ENCODE data around the gene XRCC1.
"Not testable (repeated sequence)": the region's sequence is repeated elsewhere in the genome, so short reads cannot be mapped to it uniquely, and the experiment has no call there.

Gene XRCC1

GRCh38 chr19:43605875-43606568 lies 30.7 kb upstream of the XRCC1 start:
- in situ Hi-C loops (cut with MboI; ENCODE audit: low sequenced_read_pairs) = no loop called here

- in situ Hi-C loops (cut with MboI; ENCODE audit: low sequenced_read_pairs) = not testable (repeated sequence)
Observed at GRCh38 chr19:43600326-43600725, 25.0 kb upstream of the XRCC1 start.

GRCh38 chr19:43599635-43600295 lies 24.4 kb upstream of the XRCC1 start:
- in situ Hi-C loops (cut with MboI; ENCODE audit: low sequenced_read_pairs) = no loop called here

GRCh38 chr19:43598445-43599240 lies 23.3 kb upstream of the XRCC1 start:
- in situ Hi-C loops (cut with MboI; ENCODE audit: low sequenced_read_pairs) = no loop called here

GRCh38 chr19:43597876-43598275 lies 22.5 kb upstream of the XRCC1 start:
- in situ Hi-C loops (cut with MboI; ENCODE audit: low sequenced_read_pairs) = no loop called here

GRCh38 chr19:43596842-43597461 lies 21.6 kb upstream of the XRCC1 start:
- in situ Hi-C loops (cut with MboI; ENCODE audit: low sequenced_read_pairs) = no loop called here

- in situ Hi-C loops (cut with MboI; ENCODE audit: low sequenced_read_pairs) = no loop called here
Observed at GRCh38 chr19:43595999-43596841, 20.9 kb upstream of the XRCC1 start, which contains the start of the genes IRGQ and ZNF576. IRGQ (minus strand) TSS chr19:43596134; CDS start chr19:43595338, 796 bp downstream. ZNF576 (plus strand) TSS chr19:43596595; CDS start chr19:43597109, 514 bp downstream.

- in situ Hi-C loops (cut with MboI; ENCODE audit: low sequenced_read_pairs) = no loop called here
Observed at GRCh38 chr19:43595605-43595998, 20.3 kb upstream of the XRCC1 start.

- in situ Hi-C loops (cut with MboI; ENCODE audit: low sequenced_read_pairs) = no loop called here
Observed at GRCh38 chr19:43594710-43595604, 19.6 kb upstream of the XRCC1 start.

GRCh38 chr19:43594081-43594697 lies 18.9 kb upstream of the XRCC1 start:
- in situ Hi-C loops (cut with MboI; ENCODE audit: low sequenced_read_pairs) = no loop called here

GRCh38 chr19:43592800-43593350 lies 17.5 kb upstream of the XRCC1 start:
- in situ Hi-C loops (cut with MboI; ENCODE audit: low sequenced_read_pairs) = no loop called here

GRCh38 chr19:43591904-43592772 lies 16.8 kb upstream of the XRCC1 start:
- in situ Hi-C loops (cut with MboI; ENCODE audit: low sequenced_read_pairs) = no loop called here

GRCh38 chr19:43589678-43590077 lies 14.4 kb upstream of the XRCC1 start:
- in situ Hi-C loops (cut with MboI; ENCODE audit: low sequenced_read_pairs) = no loop called here

- in situ Hi-C loops (cut with MboI; ENCODE audit: low sequenced_read_pairs) = no loop called here
Observed at GRCh38 chr19:43589277-43589676, 13.9 kb upstream of the XRCC1 start.

GRCh38 chr19:43587029-43587428 lies 11.7 kb upstream of the XRCC1 start:
- in situ Hi-C loops (cut with MboI; ENCODE audit: low sequenced_read_pairs) = not testable (repeated sequence)

- in situ Hi-C loops (cut with MboI; ENCODE audit: low sequenced_read_pairs) = no loop called here
Observed at GRCh38 chr19:43586346-43586745, 11.0 kb upstream of the XRCC1 start.

- in situ Hi-C loops (cut with MboI; ENCODE audit: low sequenced_read_pairs) = no loop called here
Observed at GRCh38 chr19:43584484-43584883, 9.2 kb upstream of the XRCC1 start.

- in situ Hi-C loops (cut with MboI; ENCODE audit: low sequenced_read_pairs) = no loop called here
Observed at GRCh38 chr19:43582495-43582894, 7.2 kb upstream of the XRCC1 start.

All from hTERT RPE-1 (cell line).